ENCODE data around the gene CACNA2D2. TPM values are rescaled to one million over a fixed set of nuclear protein-coding genes. Genes with fewer than 3 reads are reported as not detected.

CACNA2D2 gene
- total RNA-seq, 1 donor from 2014 or later, result 0.21 TPM

DNA sequence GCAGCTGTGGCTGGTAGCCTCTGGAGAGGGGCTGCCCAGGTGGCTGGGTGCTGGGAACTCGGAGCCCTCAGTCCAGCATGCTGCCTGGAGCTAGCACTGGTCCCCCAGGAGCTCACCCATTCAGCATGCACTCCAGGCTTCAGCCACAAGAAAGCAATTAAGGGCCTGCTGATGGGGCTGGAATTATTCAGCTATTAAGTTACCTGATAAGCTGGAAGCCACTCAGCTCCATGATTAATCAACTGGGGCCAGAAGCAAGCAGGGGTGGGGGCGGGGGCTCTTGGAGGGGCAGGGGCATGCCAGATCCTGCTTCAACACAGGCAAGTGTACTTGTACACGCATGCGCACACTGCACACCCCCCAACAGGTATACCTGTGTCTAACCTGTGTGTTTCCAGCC is 122.1 kb downstream of the CACNA2D2 start:
- Histone ChIP-seq H3K4me3 (ENCODE audit: low read depth, low read length) (no peak overlapping the region), H3K27me3 (ENCODE audit: control insufficient read depth, insufficient read depth, low read length) (peaks cover 57% of the 10 kb centered on the region), H3K36me3 (ENCODE audit: control insufficient read depth, insufficient read depth, low read length) (no peaks in the 10 kb centered on the region)
- TF ChIP-seq, protein P1, sequence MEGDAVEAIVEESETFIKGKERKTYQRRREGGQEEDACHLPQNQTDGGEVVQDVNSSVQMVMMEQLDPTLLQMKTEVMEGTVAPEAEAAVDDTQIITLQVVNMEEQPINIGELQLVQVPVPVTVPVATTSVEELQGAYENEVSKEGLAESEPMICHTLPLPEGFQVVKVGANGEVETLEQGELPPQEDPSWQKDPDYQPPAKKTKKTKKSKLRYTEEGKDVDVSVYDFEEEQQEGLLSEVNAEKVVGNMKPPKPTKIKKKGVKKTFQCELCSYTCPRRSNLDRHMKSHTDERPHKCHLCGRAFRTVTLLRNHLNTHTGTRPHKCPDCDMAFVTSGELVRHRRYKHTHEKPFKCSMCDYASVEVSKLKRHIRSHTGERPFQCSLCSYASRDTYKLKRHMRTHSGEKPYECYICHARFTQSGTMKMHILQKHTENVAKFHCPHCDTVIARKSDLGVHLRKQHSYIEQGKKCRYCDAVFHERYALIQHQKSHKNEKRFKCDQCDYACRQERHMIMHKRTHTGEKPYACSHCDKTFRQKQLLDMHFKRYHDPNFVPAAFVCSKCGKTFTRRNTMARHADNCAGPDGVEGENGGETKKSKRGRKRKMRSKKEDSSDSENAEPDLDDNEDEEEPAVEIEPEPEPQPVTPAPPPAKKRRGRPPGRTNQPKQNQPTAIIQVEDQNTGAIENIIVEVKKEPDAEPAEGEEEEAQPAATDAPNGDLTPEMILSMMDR (IDR thresholded peaks at IDR 0.05; ENCODE audit: insufficient read depth, low read length, poor library complexity, severe bottlenecking), result no peak
- DNase-seq (ENCODE audit: low read depth), result no peak

DNA sequence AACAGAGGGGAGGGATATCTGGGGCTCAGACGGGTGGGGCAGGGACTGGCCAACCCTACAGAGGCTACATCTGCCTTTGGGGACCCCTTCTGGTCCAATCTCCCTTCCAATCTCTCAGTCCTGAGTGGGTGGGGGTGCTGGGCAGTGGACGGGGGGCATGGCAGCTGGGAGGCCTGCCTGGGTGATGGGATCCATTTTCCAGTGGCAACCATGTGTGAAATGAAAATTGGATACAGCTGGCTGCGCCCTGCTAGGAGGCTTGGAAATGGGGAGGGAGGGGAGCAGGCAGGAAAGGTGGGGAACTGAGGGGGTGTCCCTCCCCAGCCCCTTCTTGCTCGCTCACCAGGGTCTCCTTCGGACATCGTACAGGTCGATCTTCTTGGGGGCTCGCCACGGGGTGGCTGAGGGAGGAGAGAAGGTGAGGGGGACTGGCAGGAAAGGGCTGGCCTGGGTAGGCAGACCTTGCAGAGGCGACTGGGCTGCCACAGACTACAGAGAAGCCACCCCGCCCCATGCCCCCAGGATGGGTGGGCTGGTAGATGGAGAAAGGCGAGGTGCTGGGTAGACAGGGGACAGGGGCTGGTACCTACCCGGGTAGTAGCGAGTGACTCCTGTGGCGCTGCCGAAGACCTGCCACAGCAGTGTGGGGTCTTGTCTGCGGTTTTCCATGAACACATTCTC is 122.9 kb downstream of the CACNA2D2 start:
- no peak for DNase-seq (ENCODE audit: low read depth)
- TF ChIP-seq, protein P1 (IDR thresholded peaks at IDR 0.05; ENCODE audit: insufficient read depth, low read length, poor library complexity, severe bottlenecking), result no peak
- no peak overlapping the region for H3K4me3 ChIP-seq (ENCODE audit: low read depth, low read length)

DNA sequence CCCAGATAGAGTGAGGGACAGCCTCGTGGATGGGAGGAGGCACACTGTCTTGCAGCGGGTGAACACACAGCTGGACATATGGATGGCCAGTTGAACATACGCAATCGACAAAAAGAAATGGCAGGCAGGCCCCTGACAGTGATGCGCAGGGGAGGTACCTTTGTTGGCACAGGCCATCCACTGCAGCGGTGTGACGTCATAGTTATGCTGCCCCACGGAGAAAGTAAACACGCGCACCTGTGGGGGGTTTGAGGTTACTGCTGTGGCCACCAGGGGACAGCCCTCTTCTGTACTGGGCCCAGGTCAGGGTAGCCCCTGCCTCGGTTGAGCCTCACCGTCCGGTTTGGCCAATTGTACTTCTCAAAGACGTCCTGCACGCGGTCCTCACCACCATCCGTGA is 124.7 kb downstream of the CACNA2D2 start:
- Histone ChIP-seq H3K36me3 (ENCODE audit: control insufficient read depth, insufficient read depth, low read length) (no peaks in the 10 kb centered on the region), H3K27me3 (ENCODE audit: control insufficient read depth, insufficient read depth, low read length) (peaks cover 47% of the 10 kb centered on the region), H3K4me3 (ENCODE audit: low read depth, low read length) (no peak overlapping the region)
- DNase-seq (ENCODE audit: low read depth), result no peak
- TF ChIP-seq, protein P1 (IDR thresholded peaks at IDR 0.05; ENCODE audit: insufficient read depth, low read length, poor library complexity, severe bottlenecking), result no peak

More for the DNA sequence above, 122.9 kb downstream of the CACNA2D2 start:
- peaks cover 53% of the 10 kb centered on the region for H3K27me3 ChIP-seq (ENCODE audit: control insufficient read depth, insufficient read depth, low read length)
- no peaks in the 10 kb centered on the region for H3K36me3 ChIP-seq (ENCODE audit: control insufficient read depth, insufficient read depth, low read length)

DNA sequence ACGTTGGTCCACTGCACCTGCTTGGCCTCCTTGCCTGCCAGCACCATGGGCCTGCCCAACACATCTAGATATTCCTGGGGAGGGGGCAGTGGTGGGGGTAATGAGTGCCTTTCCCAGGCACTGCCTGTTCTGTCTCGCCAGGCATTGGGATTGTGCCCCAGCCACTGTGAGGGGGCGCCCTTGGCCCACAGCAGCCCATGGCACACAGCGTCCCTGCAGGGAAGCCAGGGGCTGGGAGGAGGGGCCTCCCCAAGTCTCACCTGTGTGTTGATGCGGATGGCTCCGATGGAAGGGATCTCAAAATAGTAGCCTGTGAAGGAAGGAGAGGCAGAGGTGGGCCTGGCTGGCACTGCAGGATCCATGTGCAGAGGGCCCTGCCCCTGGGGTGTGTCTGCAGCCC is 125.4 kb downstream of the CACNA2D2 start:
- Histone ChIP-seq H3K36me3 (ENCODE audit: control insufficient read depth, insufficient read depth, low read length) (no peaks in the 10 kb centered on the region), H3K27me3 (ENCODE audit: control insufficient read depth, insufficient read depth, low read length) (peaks cover 39% of the 10 kb centered on the region), H3K4me3 (ENCODE audit: low read depth, low read length) (no peak overlapping the region)
- TF ChIP-seq, protein P1 (IDR thresholded peaks at IDR 0.05; ENCODE audit: insufficient read depth, low read length, poor library complexity, severe bottlenecking), result no peak
- no peak for DNase-seq (ENCODE audit: low read depth)

DNA sequence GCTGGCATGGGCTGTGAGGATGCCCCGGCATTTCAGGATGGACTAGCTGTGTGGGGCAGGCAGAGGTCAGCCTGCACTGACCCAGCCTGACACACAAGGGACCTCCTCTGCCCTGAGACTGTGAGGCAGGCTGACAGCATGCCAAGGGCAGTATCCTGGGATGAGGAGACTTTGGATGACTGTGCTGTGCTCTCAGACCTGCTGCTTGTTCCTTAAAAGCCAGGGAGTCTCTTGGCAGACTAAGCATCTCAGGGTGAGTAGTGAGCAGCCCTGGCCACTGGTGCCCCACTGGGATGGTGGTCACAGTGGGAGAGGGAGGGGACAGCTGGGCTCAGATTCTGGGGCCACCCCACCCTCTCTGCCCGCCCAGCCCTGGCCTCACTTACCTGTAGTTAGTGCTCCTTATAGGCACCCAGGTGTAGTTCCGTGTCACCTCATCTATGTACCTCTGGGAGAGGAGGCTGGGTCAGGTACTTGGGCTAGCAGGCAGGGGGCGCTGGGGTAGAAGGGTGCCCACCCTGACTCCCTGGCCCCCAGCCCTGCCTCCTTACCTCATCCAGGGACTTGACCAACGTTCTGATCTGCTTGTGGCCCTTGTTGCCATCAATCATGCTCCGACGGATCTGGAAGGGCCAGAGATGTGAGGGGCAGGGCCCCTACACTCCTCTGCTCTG is 128.0 kb downstream of the CACNA2D2 start:
- no peak overlapping the region for H3K4me3 ChIP-seq (ENCODE audit: low read depth, low read length)
- no peak for DNase-seq (ENCODE audit: low read depth)
- TF ChIP-seq, protein P1 (IDR thresholded peaks at IDR 0.05; ENCODE audit: insufficient read depth, low read length, poor library complexity, severe bottlenecking), result peak; percentile 8
- no peaks in the 10 kb centered on the region for H3K36me3 ChIP-seq (ENCODE audit: control insufficient read depth, insufficient read depth, low read length)
- peaks cover 34% of the 10 kb centered on the region for H3K27me3 ChIP-seq (ENCODE audit: control insufficient read depth, insufficient read depth, low read length)

All from kidney epithelial cell (primary cell).